OCI-LY7 (cell line): Measurements from ENCODE around the gene DENND1A. TPM values are rescaled to one million over a fixed set of nuclear protein-coding genes. Genes with fewer than 3 reads are reported as not detected.

Source experiments
- BruUV-seq: library from RNA; stranded (reverse); fragments of 400-500 nt; replicated peaks from 2 replicates; lab custom pipeline; 2021; lab: Mats Ljungman, UMichigan
- CTCF ChIA-PET: fragments of 300-600 bp; sonication (Branson Sonifier 250); formaldehyde crosslinking; loops from one replicate; lab custom pipeline; 2022; ENCODE audit warnings: antibody characterized with exemption; ENCODE audit not compliant: unreplicated experiment; lab: Charles Lee
- POLR2A ChIA-PET: fragments of 300-600 bp; sonication (Branson Sonifier 250); formaldehyde crosslinking; loops from one replicate; lab custom pipeline; 2022; ENCODE audit warnings: antibody characterized with exemption; lab: Charles Lee
- DNase-seq: peaks from one replicate; pipeline ENCODE4 v3.0.0-alpha.2; 2015; ENCODE audit warnings: low spot score
- H2AFZ ChIP-seq: fragments of 200-600 bp; sonication (generic), shearing (Covaris generic); 2 replicates; pipeline ENCODE4 v1.6.1; 2014; ENCODE audit warnings: mild to moderate bottlenecking, antibody characterized with exemption, low read length, moderate library complexity
- H3K27ac ChIP-seq: fragments of 200-600 bp; sonication (generic); 2 replicates; pipeline ENCODE4 v1.5.1; 2014; ENCODE audit warnings: mixed run types, low read depth, mild to moderate bottlenecking, moderate library complexity, low read length, inconsistent platforms; ENCODE audit not compliant: poor library complexity, severe bottlenecking
- H3K36me3 ChIP-seq: fragments of 200-600 bp; sonication (generic); 2 replicates; pipeline ENCODE4 v1.6.1; 2014; ENCODE audit warnings: mild to moderate bottlenecking, antibody characterized with exemption, low read length, moderate library complexity, mixed read lengths; ENCODE audit not compliant: insufficient read depth
- H3K4me1 ChIP-seq: fragments of 200-600 bp; sonication (generic); 2 replicates; pipeline ENCODE4 v1.5.1; 2014; ENCODE audit warnings: mild to moderate bottlenecking, low read length; ENCODE audit not compliant: insufficient read depth, poor library complexity, severe bottlenecking
- H3K4me2 ChIP-seq: fragments of 200-600 bp; sonication (generic); 2 replicates; pipeline ENCODE4 v1.6.1; 2014; ENCODE audit warnings: mild to moderate bottlenecking, low read length
- H3K4me3 ChIP-seq: fragments of 200-600 bp; sonication (generic); 2 replicates; pipeline ENCODE4 v1.5.1; 2014; ENCODE audit warnings: mild to moderate bottlenecking, low read depth, low read length; ENCODE audit not compliant: poor library complexity, severe bottlenecking
- H3K79me2 ChIP-seq: fragments of 200-600 bp; sonication (generic); 2 replicates; pipeline ENCODE4 v1.6.1; 2016; ENCODE audit warnings: low read depth, mild to moderate bottlenecking, low read length, moderate library complexity, mixed read lengths; ENCODE audit not compliant: insufficient read depth
- H3K9me2 ChIP-seq: fragments of 200-600 bp; sonication (generic); 2 replicates; pipeline ENCODE4 v1.6.1; 2016; ENCODE audit warnings: mild to moderate bottlenecking, low read length, mixed read lengths; ENCODE audit not compliant: insufficient read depth
- H3K9me3 ChIP-seq: fragments of 200-600 bp; sonication (generic); 2 replicates; pipeline ENCODE4 v1.6.1; 2014; ENCODE audit warnings: mild to moderate bottlenecking, mixed run types, low read length, mixed read lengths
- H4K20me1 ChIP-seq: fragments of 200-600 bp; sonication (generic); 2 replicates; pipeline ENCODE4 v1.6.1; 2014; ENCODE audit warnings: mild to moderate bottlenecking, antibody characterized with exemption, low read length, moderate library complexity, mixed read lengths; ENCODE audit not compliant: insufficient read depth
- EZH2phosphoT487 ChIP-seq: fragments of 200-600 bp; sonication (generic); IDR thresholded peaks from 2 replicates; pipeline ENCODE4 v1.6.1; 2018; ENCODE audit warnings: low read depth, borderline replicate concordance, mild to moderate bottlenecking, mixed run types, antibody characterized with exemption, low read length, moderate library complexity, mixed read lengths
- intact Hi-C: fragments of 100-400 bp; cut with micrococcal nuclease; formaldehyde crosslinking; loops from one replicate; pipeline ENCODE4 v1.10.0; 2022; ENCODE audit not compliant: unreplicated experiment
- total RNA-seq, 2 experiments: library from RNA; depleted of rRNA in 1 of 2; stranded (reverse); fragments of >200 nt in 1 of 2; shearing (Covaris generic) in 1 of 2; gene quantifications; 2 replicates each; pipeline ENCODE4 v1.2.3, GENCODE V29; 2014 to 2022
- TF ChIP-seq, protein P1 (sequence below): fragments of 200-600 bp; sonication (generic); conservative IDR thresholded peaks from 2 replicates; pipeline ENCODE4 v1.5.1; 2014; ENCODE audit warnings: mild to moderate bottlenecking, antibody characterized with exemption, low read length, moderate library complexity, mixed read lengths

DENND1A gene
- total RNA-seq, 2 experiments from 2014 or later = 17.9 to 36.3 TPM

DNA sequence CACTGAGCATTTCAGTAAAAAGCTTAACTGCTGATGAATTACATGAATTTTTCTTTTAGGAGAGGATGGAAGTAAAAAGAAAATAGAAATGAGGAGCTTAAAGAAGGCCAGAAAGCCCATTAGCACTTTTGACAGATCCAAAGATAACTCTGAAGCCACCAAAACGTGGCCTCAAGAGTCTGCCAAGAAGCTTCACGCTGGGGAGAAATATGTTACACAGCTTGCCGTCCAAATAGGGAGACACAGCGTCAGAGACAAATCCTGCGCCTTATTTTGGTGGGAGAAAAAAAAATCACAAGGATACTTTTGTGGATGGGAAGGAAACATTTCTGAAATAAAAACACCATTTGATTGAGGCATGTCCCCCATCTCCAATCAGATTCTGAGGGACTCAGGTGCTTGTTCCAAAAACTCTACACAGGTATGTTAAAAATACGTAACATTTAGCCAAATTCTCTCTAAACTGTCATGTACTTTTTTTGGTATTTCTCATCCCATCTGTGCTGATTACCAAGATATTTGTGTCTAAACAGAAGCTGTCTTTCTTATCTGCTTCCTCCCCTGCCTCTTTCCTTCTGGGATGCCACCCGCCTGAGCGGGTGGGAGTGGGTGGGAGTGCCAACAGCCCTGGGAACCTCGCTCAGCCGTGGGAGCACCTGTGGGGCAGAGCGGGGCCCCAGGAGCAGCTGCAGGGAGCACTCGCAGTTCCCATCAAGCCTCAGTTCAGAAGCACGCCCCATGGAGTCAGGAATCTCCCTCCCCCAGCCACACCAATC is 275.5 kb downstream of the DENND1A start:
- Histone ChIP-seq H3K4me1 (peaks cover 13% of the 10 kb centered on the region), H4K20me1 (no peaks in the 10 kb centered on the region), H2AFZ (no peak overlapping the region), H3K4me2 (no peak overlapping the region), H3K79me2 (no peaks in the 10 kb centered on the region), H3K27ac (no peak overlapping the region), H3K9me3 (no peaks in the 10 kb centered on the region; the same call in 1 of the 2 replicates), H3K4me3 (no peak overlapping the region), H3K36me3 (peaks cover 6% of the 10 kb centered on the region), H3K9me2 (no peaks in the 10 kb centered on the region)
- no peak for DNase-seq
- CTCF ChIA-PET = no interaction called here
- BruUV-seq = no TSS peak
- intact Hi-C loops = no loop called here
- POLR2A ChIA-PET = interaction anchor here (0.6 kb wide), 1 partner anchor 315 kb away, joined by 3 read pairs; no protein-coding TSS in a partner anchor
- TF ChIP-seq, protein P1, sequence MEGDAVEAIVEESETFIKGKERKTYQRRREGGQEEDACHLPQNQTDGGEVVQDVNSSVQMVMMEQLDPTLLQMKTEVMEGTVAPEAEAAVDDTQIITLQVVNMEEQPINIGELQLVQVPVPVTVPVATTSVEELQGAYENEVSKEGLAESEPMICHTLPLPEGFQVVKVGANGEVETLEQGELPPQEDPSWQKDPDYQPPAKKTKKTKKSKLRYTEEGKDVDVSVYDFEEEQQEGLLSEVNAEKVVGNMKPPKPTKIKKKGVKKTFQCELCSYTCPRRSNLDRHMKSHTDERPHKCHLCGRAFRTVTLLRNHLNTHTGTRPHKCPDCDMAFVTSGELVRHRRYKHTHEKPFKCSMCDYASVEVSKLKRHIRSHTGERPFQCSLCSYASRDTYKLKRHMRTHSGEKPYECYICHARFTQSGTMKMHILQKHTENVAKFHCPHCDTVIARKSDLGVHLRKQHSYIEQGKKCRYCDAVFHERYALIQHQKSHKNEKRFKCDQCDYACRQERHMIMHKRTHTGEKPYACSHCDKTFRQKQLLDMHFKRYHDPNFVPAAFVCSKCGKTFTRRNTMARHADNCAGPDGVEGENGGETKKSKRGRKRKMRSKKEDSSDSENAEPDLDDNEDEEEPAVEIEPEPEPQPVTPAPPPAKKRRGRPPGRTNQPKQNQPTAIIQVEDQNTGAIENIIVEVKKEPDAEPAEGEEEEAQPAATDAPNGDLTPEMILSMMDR = no peak
- no peak for TF ChIP-seq EZH2phosphoT487

DNA sequence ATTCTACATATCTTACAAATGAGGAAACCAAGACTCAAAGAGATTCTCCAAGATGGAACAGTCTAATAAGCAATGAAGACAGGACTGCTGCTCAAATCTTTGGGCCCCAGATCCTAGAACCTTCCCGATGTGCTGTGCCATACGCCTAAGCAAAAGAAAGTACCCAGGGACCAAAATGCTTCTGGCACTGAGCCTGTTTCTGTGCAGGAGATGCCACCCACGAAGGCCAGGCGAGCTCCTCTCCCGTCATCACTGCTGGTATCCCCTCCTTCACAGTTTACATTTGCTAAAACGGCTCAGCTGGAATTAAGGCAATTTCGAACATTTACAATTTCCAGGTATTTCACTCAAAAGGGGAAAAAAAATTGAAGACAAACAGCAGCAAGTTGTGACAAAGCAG is 277.5 kb downstream of the DENND1A start:
- DNase-seq = no peak
- no peak overlapping the region for H3K4me2 ChIP-seq
- H3K27ac ChIP-seq = no peak overlapping the region
- TF ChIP-seq, protein P1 = no peak
- no peak for TF ChIP-seq EZH2phosphoT487
- ChIA-PET CTCF (no interaction called here), POLR2A (interaction anchor here (1.4 kb wide), 1 partner anchor 31 kb away, joined by 4 read pairs; no protein-coding TSS in a partner anchor)
- peaks cover 6% of the 10 kb centered on the region for H3K36me3 ChIP-seq
- H2AFZ ChIP-seq = no peak overlapping the region
- no peaks in the 10 kb centered on the region for H3K9me2 ChIP-seq
- BruUV-seq = no TSS peak
- intact Hi-C loops = no loop called here
- H4K20me1 ChIP-seq = no peaks in the 10 kb centered on the region
- H3K4me3 ChIP-seq = no peak overlapping the region
- no peaks in the 10 kb centered on the region; the same call in 1 of the 2 replicates for H3K9me3 ChIP-seq
- no peaks in the 10 kb centered on the region for H3K4me1 ChIP-seq
- no peaks in the 10 kb centered on the region for H3K79me2 ChIP-seq

DNA sequence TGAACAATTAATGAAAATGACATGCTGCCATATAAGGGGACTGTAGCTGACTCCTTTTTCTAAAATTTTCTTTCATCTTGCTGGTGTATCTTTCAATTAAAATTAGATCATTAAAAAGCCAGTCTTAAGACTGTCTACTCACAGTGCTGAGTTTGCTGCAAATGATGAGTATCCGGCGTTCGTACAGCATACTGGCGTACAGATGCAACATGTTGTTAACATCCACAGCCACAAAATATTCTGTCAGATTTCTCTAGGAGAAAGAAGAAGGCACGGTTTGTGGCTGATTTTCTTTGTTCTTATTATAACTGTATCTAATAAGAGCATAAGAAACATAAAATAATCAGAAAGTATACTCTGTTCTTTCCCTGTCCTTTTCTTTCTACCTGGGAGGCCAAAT is 278.1 kb downstream of the DENND1A start:
- H3K4me2 ChIP-seq = no peak overlapping the region
- no peaks in the 10 kb centered on the region; the same call in 1 of the 2 replicates for H3K9me3 ChIP-seq
- peaks cover 6% of the 10 kb centered on the region for H3K36me3 ChIP-seq
- ChIA-PET POLR2A (interaction anchor here (1.4 kb wide), 1 partner anchor 31 kb away, joined by 4 read pairs; no protein-coding TSS in a partner anchor), CTCF (no interaction called here)
- intact Hi-C loops = no loop called here
- no peak overlapping the region for H2AFZ ChIP-seq
- H3K79me2 ChIP-seq = no peaks in the 10 kb centered on the region
- H3K27ac ChIP-seq = no peak overlapping the region
- no peak overlapping the region for H3K4me3 ChIP-seq
- TF ChIP-seq, protein P1 = no peak
- no peak for TF ChIP-seq EZH2phosphoT487
- BruUV-seq = no TSS peak
- H3K9me2 ChIP-seq = no peaks in the 10 kb centered on the region
- no peaks in the 10 kb centered on the region for H4K20me1 ChIP-seq
- no peaks in the 10 kb centered on the region for H3K4me1 ChIP-seq
- DNase-seq = no peak
